Panc1 (cell line): Measurements from ENCODE around the gene FCGR3A. TPM values are rescaled to one million over a fixed set of nuclear protein-coding genes. Genes with fewer than 3 reads are reported as not detected.
"Not testable (repeated sequence)": the region's sequence is repeated elsewhere in the genome, so short reads cannot be mapped to it uniquely, and the experiment has no call there.

Experiments used
- ATAC-seq: fragments of 200-7000 bp; cut with Tn5 transposase; 2 replicates; pipeline ENCODE4 v1.9.1; 2020; ENCODE audit warnings: mild to moderate bottlenecking, moderate library complexity
- BruUV-seq: library from RNA; stranded (reverse); fragments of 400-500 nt; replicated peaks from 2 replicates; lab custom pipeline; 2021; lab: Mats Ljungman, UMichigan
- CTCF ChIA-PET: fragments of 300-600 bp; sonication (Branson Sonifier 250); formaldehyde crosslinking; loops from one replicate; lab custom pipeline; 2022; ENCODE audit warnings: antibody characterized with exemption; lab: Charles Lee
- POLR2A ChIA-PET: fragments of 300-600 bp; sonication (Branson Sonifier 250); formaldehyde crosslinking; loops from one replicate; lab custom pipeline; 2022; ENCODE audit warnings: antibody characterized with exemption; lab: Charles Lee
- DNase-seq: peaks from one replicate; pipeline ENCODE4 v3.0.0-alpha.2; 2010; ENCODE audit warnings: low read depth, low spot score
- H3K27ac ChIP-seq: 2 replicates; pipeline ENCODE4 v1.5.1; 2011; ENCODE audit warnings: mild to moderate bottlenecking, low read length, inconsistent platforms
- H3K27me3 ChIP-seq: fragments of 200-500 bp; sonication (Bioruptor generic); 2 replicates; pipeline ENCODE4 v1.6.0; 2014; ENCODE audit warnings: low read length, inconsistent platforms; ENCODE audit not compliant: control insufficient read depth, insufficient read depth
- H3K36me3 ChIP-seq: fragments of 200-500 bp; sonication (Bioruptor generic); 2 replicates; pipeline ENCODE4 v1.5.1; 2014; ENCODE audit warnings: inconsistent platforms, mild to moderate bottlenecking, low read length, moderate library complexity; ENCODE audit not compliant: control insufficient read depth, insufficient read depth
- H3K4me1 ChIP-seq: 2 replicates; pipeline ENCODE4 v1.5.1; 2011; ENCODE audit warnings: inconsistent platforms, mild to moderate bottlenecking, low read length, moderate library complexity; ENCODE audit not compliant: control insufficient read depth, insufficient read depth
- H3K4me3 ChIP-seq, 2 experiments: 2 replicates each; pipeline ENCODE4 v1.5.1; 2011 to 2012; ENCODE audit warnings: low read depth in 2 of 2, low read length in 2 of 2, mild to moderate bottlenecking in 2 of 2, inconsistent platforms in 1 of 2, moderate library complexity in 1 of 2
- H3K9me3 ChIP-seq: fragments of 200-500 bp; sonication (Bioruptor generic); 2 replicates; pipeline ENCODE4 v1.5.1; 2014; ENCODE audit warnings: low read depth, mild to moderate bottlenecking, inconsistent platforms, low read length, moderate library complexity; ENCODE audit not compliant: control insufficient read depth, insufficient read depth
- in situ Hi-C: cut with HindIII; loops from 2 replicates; pipeline ENCODE4 v1.10.0; 2016; ENCODE audit warnings: low sequenced_read_pairs, low pct_unique_long_range_greater_than_20kb
- intact Hi-C: fragments of 100-400 bp; cut with micrococcal nuclease; formaldehyde crosslinking; loops from one replicate; pipeline ENCODE4 v1.10.0; 2022; ENCODE audit not compliant: unreplicated experiment
- total RNA-seq: library from RNA; stranded (reverse); gene quantifications from one replicate; pipeline ENCODE4 v1.2.1, GENCODE V29; 2021; ENCODE audit not compliant: unreplicated experiment

The FCGR3A gene
- total RNA-seq, 1 experiment from 2014 or later = 0.13 TPM

GRCh38 chr1:161524742-161525291 is 24.8 kb downstream of the FCGR3A start:
- CTCF ChIA-PET, intact Hi-C loops, BruUV-seq, H3K27me3 ChIP-seq, H3K9me3 ChIP-seq, H3K4me1 ChIP-seq, DNase-seq, H3K27ac ChIP-seq, H3K36me3 ChIP-seq, POLR2A ChIA-PET: not testable (repeated sequence)
- ATAC-seq = peak; percentile 82
- peak overlapping the region; percentile 46 to 72 for H3K4me3 ChIP-seq
- in situ Hi-C loops = loop anchor here (25.0 kb wide), 1 partner anchor 212 kb away; the partner anchor contains the start of gene DUSP12

- H3K27me3 ChIP-seq, H3K9me3 ChIP-seq, DNase-seq, H3K4me1 ChIP-seq, intact Hi-C loops, BruUV-seq, CTCF ChIA-PET, H3K36me3 ChIP-seq, in situ Hi-C loops: not testable (repeated sequence)
- peak; percentile 91 for ATAC-seq
- peak within 1 kb of the TSS; percentile 57 for H3K27ac ChIP-seq
- POLR2A ChIA-PET = interaction anchor here (0.6 kb wide), 1 partner anchor 21 kb away, joined by 3 read pairs; no protein-coding TSS in a partner anchor
- H3K4me3 ChIP-seq = peak within 1 kb of the TSS; percentile 72 to 78
Measured at GRCh38 chr1:161523817-161524741, 25.5 kb downstream of the FCGR3A start, which contains the start of gene HSPA6. HSPA6 (plus strand) TSS chr1:161524540; CDS start chr1:161524659, 119 bp downstream.

- H3K4me1 ChIP-seq, H3K4me3 ChIP-seq, intact Hi-C loops, H3K27me3 ChIP-seq, DNase-seq, POLR2A ChIA-PET, BruUV-seq, H3K27ac ChIP-seq, H3K36me3 ChIP-seq, CTCF ChIA-PET, in situ Hi-C loops, H3K9me3 ChIP-seq: not testable (repeated sequence)
- peak; percentile 8; the same call in 1 of the 2 replicates for ATAC-seq
Measured at GRCh38 chr1:161523041-161523816, 26.4 kb downstream of the FCGR3A start.

- POLR2A ChIA-PET, H3K9me3 ChIP-seq, H3K27ac ChIP-seq, in situ Hi-C loops, H3K36me3 ChIP-seq, BruUV-seq, H3K4me1 ChIP-seq, ATAC-seq, H3K4me3 ChIP-seq, DNase-seq, H3K27me3 ChIP-seq, intact Hi-C loops, CTCF ChIA-PET: not testable (repeated sequence)
Measured at GRCh38 chr1:161513953-161514352, 35.7 kb downstream of the FCGR3A start.

- H3K27ac ChIP-seq, CTCF ChIA-PET, in situ Hi-C loops, H3K27me3 ChIP-seq, POLR2A ChIA-PET, H3K4me3 ChIP-seq, intact Hi-C loops, BruUV-seq, H3K4me1 ChIP-seq, DNase-seq, H3K36me3 ChIP-seq, ATAC-seq, H3K9me3 ChIP-seq: not testable (repeated sequence)
Measured at GRCh38 chr1:161513448-161513780, 36.2 kb downstream of the FCGR3A start.

- H3K4me1 ChIP-seq, ATAC-seq, H3K4me3 ChIP-seq, BruUV-seq, POLR2A ChIA-PET, intact Hi-C loops, H3K27me3 ChIP-seq, H3K27ac ChIP-seq, DNase-seq, CTCF ChIA-PET, in situ Hi-C loops, H3K36me3 ChIP-seq, H3K9me3 ChIP-seq: not testable (repeated sequence)
Measured at GRCh38 chr1:161512636-161513447, 36.8 kb downstream of the FCGR3A start.
